Middle frontal gyrus (tissue), 1 donor: ENCODE results near the gene ZNF804B.

Experiments used
- DNase-seq: peaks from one replicate; pipeline ENCODE4 v3.0.0-alpha.2; 2015; ENCODE audit warnings: low spot score; ENCODE audit errors: extremely low spot score

The ZNF804B gene

DNA sequence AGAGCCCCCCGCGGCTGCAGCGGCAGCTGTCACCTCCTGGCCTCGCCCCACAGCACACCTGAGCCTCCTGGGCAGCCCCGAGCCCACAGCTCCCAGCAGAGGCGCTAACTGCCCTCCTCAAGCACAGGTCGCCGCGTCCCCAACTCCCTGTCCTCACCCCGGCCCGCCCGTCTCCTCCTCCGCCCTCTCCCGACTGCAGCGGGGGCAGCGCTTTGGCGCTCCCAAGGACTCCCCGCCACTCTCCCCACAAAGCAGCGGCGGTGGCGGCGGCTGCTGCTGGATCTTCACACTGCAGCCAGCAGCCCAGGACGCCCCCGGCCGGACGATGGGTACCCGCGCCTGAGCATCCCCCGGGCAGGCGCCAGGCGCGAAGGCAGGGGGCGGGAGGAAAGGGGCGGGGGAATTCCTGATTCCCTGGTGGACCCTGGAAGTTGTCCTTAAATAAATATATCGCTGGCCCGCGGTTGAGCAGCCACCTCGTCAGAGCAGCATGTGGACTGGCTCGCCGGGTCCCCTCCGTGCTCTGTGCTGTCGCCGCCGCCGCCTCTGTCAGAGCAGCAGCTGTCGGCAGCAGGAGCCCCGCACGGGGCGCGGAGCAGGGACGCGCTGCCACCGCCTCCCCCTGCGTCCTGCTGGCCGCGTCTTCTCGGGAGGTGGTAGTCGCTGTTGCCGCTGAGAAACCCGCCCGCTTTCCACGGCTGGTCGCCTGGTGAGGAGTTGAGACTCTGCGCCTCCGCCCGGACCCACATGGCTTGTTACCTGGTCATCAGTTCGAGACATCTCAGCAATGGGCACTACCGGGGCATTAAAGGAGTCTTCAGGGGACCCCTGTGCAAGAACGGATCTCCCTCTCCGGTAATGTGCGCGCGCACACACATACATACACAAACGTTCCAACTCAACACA is at the start of gene ZNF804B:
ZNF804B (plus strand) TSS at position 471 of the 906 bp plus-strand sequence; CDS start at position 748, 277 bp downstream.
- DNase-seq, result no peak

GRCh38 chr7:88735920-88736319 is 23.6 kb upstream of the ZNF804B start:
- DNase-seq, result no peak

DNA sequence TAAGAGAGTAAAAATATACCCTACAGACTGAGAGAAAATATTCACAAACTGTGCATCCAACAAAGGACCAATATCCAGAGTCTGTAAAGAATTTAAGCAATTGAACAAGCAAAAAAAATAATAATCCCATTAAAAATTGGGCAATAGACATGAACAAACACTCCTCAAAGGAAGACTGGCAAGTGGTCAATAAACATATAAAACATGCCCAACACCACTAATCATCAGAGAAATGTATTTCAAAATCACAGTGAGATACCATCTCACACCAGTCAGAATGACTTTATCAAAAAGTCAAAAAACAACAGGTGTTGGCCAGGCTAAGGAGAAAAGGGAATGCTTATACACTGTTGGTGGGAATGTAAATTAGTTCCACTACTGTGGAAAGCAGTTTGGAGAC is 21.9 kb upstream of the ZNF804B start:
- no peak for DNase-seq

GRCh38 chr7:88746126-88746525 is 13.4 kb upstream of the ZNF804B start:
- DNase-seq, result no peak

DNA sequence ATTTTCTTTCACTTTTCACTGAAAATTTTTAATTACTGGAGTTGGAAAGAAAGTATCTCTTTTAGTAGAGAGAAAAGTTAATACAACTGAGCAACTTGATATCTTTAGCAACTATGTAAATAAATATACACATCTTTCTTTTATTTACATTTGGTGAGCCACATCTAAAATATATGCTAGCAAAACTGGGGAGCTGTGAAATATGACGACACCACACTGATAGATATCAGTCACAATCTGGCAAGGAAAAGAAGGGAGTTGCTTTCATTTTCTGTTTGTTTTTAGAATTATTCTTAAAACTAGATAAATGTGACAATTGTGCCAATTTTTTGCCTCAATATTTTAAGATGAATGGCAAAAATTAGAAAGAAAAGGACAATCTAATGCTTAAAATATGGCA is 2.7 kb upstream of the ZNF804B start:
- DNase-seq, result no peak

- DNase-seq, result no peak
These were observed 2.1 kb upstream of the ZNF804B start for GRCh38 chr7:88757371-88757770.

- no peak for DNase-seq
These were observed 895 bp upstream of the ZNF804B start for GRCh38 chr7:88758381-88759229.

DNA sequence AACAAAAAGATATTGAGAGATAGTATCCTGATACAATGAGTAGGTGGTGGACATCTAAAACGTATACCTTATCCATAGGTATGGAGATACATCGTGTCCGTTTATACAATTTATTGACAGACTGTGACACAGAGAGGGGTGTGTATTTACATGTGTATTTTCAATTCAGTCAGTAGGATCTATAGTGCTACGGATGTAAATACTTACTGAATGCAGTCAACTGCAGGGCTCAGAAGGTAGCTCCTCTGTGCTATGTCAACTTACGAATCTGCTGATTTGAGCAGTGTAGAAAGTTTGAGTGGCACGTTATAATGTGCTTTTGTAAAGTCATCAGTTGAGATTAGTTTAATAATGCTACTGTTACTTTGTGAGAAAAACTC is 626 bp downstream of the ZNF804B start:
- DNase-seq, result no peak

DNA sequence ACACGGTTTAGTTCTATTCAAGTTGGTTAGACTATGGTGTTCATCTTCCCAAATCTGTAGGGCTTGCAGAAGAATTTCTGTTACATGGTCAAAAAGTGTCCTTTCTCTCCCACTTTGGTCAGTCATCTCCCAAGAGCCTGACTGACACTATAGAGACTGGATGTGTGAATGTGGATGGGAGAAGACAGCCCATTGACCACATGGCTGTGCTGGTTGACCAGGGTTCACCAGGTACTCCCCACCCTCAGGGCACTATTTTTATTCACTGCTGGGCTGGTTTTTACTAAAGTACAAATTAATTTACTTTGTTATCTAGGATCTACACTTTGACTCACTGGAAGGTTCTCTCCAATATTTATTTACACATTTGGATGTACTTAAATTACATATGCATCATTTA is 2.3 kb downstream of the ZNF804B start:
- DNase-seq, result no peak

GRCh38 chr7:88771417-88771816 is 11.9 kb downstream of the ZNF804B start:
- DNase-seq, result no peak

DNA sequence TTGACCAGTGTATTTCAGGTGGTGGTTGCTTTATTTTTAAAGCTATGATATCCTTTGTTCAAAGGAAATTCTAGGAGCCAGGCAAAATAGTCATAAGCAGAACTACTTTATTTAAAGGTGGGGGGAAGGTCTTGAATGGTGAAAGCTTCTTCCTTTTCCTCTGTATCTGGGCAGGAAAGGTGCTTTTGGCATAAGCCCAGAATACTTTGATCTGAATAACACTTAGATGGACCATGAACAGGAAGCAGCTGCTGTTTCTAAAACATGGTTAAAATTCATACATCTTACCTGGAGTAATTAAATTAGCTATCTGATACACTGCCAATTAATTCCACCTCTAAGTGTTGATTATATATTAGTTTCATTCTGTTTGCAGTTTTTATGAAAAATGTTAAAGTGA is 13.3 kb downstream of the ZNF804B start:
- DNase-seq, result no peak

DNA sequence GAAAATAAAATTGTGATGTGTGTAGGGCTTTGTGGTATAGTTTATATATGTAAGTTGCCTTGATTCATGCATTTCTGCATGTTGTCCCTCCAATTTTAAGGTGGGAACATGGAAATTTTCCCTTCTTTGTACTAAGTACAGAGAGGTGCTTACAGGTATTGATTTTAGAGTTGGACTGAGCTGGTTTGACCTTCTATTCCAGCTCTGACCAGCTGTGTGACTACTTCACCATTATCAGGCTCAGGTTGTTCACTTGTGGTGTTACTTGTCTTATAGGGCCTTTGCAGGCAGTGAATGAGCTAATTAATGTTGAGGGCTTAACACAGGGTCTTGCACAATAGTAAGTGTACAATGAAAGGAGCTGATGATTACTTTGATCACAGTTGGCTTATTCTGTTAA is 16.3 kb downstream of the ZNF804B start:
- no peak for DNase-seq

DNA sequence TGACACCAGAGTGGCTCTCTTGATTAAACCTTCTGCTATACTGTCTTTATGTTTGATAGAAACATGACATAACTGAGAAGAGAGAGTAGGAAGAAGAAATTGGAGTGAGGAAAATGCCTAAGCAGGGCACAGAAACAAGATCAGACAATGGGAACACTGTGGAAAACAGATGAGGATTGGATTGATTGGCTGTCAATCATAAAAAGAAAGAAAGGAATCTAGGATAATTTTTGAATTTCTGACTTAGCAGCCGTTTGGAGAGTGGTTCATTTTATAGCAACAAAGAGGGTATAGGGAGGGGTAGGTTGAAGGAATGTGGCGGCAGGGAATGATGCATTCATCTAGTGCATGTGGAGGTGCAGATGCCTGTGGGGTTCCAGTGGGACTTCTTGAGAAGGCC is 28.3 kb downstream of the ZNF804B start:
- no peak for DNase-seq

DNA sequence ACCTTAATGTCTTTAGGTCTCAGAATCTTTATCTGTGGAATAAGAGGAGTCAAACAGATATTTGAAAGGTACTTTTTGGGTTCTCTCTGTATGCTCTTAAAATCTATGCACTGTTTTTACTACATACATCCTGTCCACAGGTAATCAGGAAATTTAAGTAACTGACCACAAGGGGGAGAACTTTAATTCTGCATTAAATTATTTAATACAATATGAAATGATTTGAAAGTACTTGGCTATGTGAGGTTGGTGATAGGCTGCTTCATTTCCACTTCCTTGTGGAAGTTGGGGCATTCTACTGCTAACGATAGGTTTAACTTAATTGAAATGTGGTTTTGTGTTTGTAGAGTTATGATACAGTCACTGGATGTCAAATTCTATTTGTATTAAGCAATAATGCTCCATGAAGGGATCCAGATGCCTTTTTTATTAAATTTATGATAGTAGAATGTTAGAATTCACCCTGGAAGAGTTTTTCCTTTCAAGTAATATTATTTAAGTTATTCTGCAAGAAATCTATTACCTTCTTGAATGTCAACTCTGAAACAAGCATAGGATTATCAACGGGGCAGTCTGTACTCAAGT is 30.1 kb downstream of the ZNF804B start:
- DNase-seq, result no peak

DNA sequence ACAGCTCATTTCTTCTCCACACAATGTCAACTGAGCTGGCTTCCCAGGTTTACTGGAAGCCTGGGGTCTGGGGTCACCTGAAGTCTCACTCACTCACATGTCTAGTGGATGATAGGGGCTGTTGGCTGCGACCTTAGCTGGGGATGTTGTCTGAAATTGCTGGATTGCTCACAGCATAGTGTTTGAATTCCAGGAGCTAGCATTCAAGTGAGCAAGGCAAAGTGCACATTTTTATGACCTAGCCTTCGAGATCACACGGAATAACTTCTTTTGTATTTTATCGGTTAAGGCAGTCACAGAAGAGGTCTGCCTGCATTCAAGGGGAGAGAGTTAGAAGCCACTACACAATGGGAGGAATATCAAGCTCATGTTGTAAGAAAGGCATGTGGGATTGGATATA is 32.4 kb downstream of the ZNF804B start:
- no peak for DNase-seq

DNA sequence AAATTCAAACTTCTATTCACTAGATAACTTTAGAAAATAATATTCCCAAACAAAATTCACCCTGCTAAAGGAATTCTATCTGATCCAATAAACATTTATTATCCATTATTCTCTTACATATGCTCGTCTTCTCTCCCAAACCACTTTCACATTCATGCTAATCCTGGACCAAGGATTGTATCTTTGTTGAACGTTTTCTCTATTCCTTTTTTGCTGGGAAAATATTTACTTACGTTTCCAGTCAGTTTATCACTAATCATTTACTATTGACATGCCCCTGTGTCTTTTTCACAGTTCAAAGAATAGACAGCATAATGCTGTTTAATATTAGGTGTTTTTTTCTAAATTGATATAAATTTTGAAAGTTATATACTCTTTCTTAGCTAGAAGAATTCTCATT is 32.9 kb downstream of the ZNF804B start:
- DNase-seq, result no peak

DNA sequence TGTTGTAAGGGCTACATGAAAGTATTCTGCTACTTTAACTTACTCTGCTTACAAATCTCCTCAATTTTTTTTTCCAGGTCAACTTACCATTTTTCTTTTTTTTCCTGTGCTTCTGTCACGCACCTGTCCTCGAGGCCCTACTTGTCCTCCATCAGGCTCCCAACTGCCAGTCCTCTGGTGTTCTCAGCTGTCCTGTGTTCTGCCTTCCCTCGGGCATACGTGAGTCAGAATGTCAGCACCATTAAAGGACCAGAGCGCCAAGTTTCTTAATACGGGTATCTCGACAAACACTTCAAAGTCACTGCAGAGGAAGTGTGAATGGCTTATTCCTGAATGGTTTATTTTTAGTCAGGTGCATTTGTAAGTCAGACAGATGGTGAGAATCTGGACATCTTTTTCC is 36.1 kb downstream of the ZNF804B start, which contains the start of gene TEX47:
TEX47 (minus strand) TSS at position 185 of the 400 bp plus-strand sequence. CDS start 795 bp downstream, outside the sequence.
- DNase-seq, result no peak

DNA sequence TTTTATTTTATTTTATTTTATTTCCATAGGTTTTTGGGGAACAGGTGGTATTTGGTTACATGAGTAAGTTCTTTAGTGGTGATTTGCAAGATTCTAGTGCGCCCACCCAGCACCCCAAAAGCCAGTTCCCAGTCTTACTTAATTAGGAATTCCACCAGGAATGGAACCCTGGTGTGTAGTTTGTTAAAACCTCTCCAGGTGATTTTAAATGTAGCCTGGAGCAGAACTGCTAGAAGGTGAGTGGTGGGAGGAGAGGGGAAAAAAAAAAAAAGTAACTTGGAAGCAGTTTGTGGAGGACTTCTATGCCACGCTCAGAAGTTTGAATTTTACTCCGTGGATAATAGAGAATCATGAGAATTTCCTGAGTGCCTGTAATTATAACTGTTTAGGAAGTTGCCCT is 41.5 kb downstream of the ZNF804B start:
- DNase-seq, result no peak

- DNase-seq, result no peak
These were observed 47.0 kb downstream of the ZNF804B start for GRCh38 chr7:88806280-88807037.

DNA sequence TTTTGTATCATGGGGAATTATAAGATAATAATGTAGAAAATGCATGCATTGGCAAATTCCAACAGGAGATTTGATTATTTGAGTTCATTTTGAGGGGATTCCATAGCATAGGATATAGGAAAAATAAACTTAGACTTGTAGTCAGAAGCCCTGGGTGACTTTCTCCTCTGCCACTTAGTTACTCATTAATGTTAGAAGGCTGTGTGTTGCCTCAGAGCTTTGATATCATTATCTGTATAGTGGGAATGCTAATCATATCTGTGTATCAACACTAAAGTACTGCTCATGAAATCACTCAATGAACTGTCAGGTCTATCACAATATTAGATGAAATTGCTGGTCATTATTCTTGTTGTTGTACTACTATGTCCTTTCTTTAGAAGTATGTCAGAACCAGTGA is 59.1 kb downstream of the ZNF804B start:
- no peak for DNase-seq

- no peak for DNase-seq
These were observed 66.7 kb downstream of the ZNF804B start for GRCh38 chr7:88826222-88826621.
